ENCODE results near the gene RASSF7. TPM values are rescaled to one million over a fixed set of nuclear protein-coding genes. Genes with fewer than 3 reads are reported as not detected.

The RASSF7 gene
- polyA plus RNA-seq, 1 donor from 2014 or later = 37.1 TPM

GRCh38 chr11:611001-611996 lies 50.5 kb downstream of the RASSF7 start:
- H3F3A ChIP-seq (ENCODE audit: insufficient read depth, low read length, poor library complexity, severe bottlenecking) = no peaks in the 10 kb centered on the region
- H3K27me3 ChIP-seq (ENCODE audit: insufficient read depth, low read depth, low read length) = no peaks in the 10 kb centered on the region
- H4K20me1 ChIP-seq (ENCODE audit: insufficient read depth) = no peaks in the 10 kb centered on the region
- no peak overlapping the region for H3K4me3 ChIP-seq (ENCODE audit: low read length)
- H2AFZ ChIP-seq (ENCODE audit: low read depth, low read length) = no peak overlapping the region
- H3K27ac ChIP-seq (ENCODE audit: low read length) = no peak overlapping the region
- no peaks in the 10 kb centered on the region for H3K79me2 ChIP-seq (replicated peaks; ENCODE audit: insufficient read depth, low read length)
- TF ChIP-seq SMC3 (conservative IDR thresholded peaks at IDR 0.05; ENCODE audit: poor library complexity) = no peak
- TF ChIP-seq CTCF (IDR thresholded peaks at IDR 0.05; ENCODE audit: poor library complexity, severe bottlenecking) = no peak
- no peak for TF ChIP-seq POLR2AphosphoS5 (IDR thresholded peaks at IDR 0.05)
- TF ChIP-seq MXI1 (conservative IDR thresholded peaks at IDR 0.05; ENCODE audit: poor library complexity, severe bottlenecking) = no peak
- no peak for TF ChIP-seq EP300 (conservative IDR thresholded peaks at IDR 0.05; ENCODE audit: poor library complexity, severe bottlenecking)
- no peak for TF ChIP-seq RAD21 (conservative IDR thresholded peaks at IDR 0.05)
- no peak for TF ChIP-seq REST (IDR thresholded peaks at IDR 0.05; ENCODE audit: borderline replicate concordance)
- no peak overlapping the region for H3K4me2 ChIP-seq (ENCODE audit: low read length)
- H3K9me3 ChIP-seq (ENCODE audit: low read length) = no peaks in the 10 kb centered on the region
- no peak overlapping the region for H3K9ac ChIP-seq (ENCODE audit: low read length)
- H3K36me3 ChIP-seq (ENCODE audit: insufficient read depth, low read length) = no peaks in the 10 kb centered on the region
- no peaks in the 10 kb centered on the region for H3K9me2 ChIP-seq (ENCODE audit: insufficient read depth, low read length)

GRCh38 chr11:612201-612960 lies 51.6 kb downstream of the RASSF7 start:
- H3F3A ChIP-seq (ENCODE audit: insufficient read depth, low read length, poor library complexity, severe bottlenecking) = no peaks in the 10 kb centered on the region
- no peaks in the 10 kb centered on the region for H3K36me3 ChIP-seq (ENCODE audit: insufficient read depth, low read length)
- no peaks in the 10 kb centered on the region for H3K79me2 ChIP-seq (replicated peaks; ENCODE audit: insufficient read depth, low read length)
- H3K9me3 ChIP-seq (ENCODE audit: low read length) = no peaks in the 10 kb centered on the region
- H2AFZ ChIP-seq (ENCODE audit: low read depth, low read length) = no peak overlapping the region
- H3K27me3 ChIP-seq (ENCODE audit: insufficient read depth, low read depth, low read length) = no peaks in the 10 kb centered on the region
- TF ChIP-seq EP300 (conservative IDR thresholded peaks at IDR 0.05; ENCODE audit: poor library complexity, severe bottlenecking) = no peak
- TF ChIP-seq TAF1 (IDR thresholded peaks at IDR 0.05; ENCODE audit: low read depth) = no peak
- no peak for TF ChIP-seq CTCF (IDR thresholded peaks at IDR 0.05; ENCODE audit: poor library complexity, severe bottlenecking)
- TF ChIP-seq REST (IDR thresholded peaks at IDR 0.05; ENCODE audit: borderline replicate concordance) = no peak
- TF ChIP-seq MXI1 (conservative IDR thresholded peaks at IDR 0.05; ENCODE audit: poor library complexity, severe bottlenecking) = no peak
- TF ChIP-seq POLR2AphosphoS5 (IDR thresholded peaks at IDR 0.05) = no peak
- TF ChIP-seq RAD21 (conservative IDR thresholded peaks at IDR 0.05) = no peak
- no peak for TF ChIP-seq SMC3 (conservative IDR thresholded peaks at IDR 0.05; ENCODE audit: poor library complexity)
- TF ChIP-seq EZH2 (IDR thresholded peaks at IDR 0.05; ENCODE audit: borderline replicate concordance, insufficient read depth, low read length, poor library complexity, severe bottlenecking) = no peak
- H3K9ac ChIP-seq (ENCODE audit: low read length) = no peak overlapping the region
- no peak overlapping the region for H3K4me2 ChIP-seq (ENCODE audit: low read length)
- no peak overlapping the region for H3K4me3 ChIP-seq (ENCODE audit: low read length)
- H3K27ac ChIP-seq (ENCODE audit: low read length) = no peak overlapping the region
- no peaks in the 10 kb centered on the region for H4K20me1 ChIP-seq (ENCODE audit: insufficient read depth)
- no peaks in the 10 kb centered on the region for H3K9me2 ChIP-seq (ENCODE audit: insufficient read depth, low read length)
